GM19351 (cell line): ENCODE data around the gene PACSIN2.
"Not testable (repeated sequence)": the region's sequence is repeated elsewhere in the genome, so short reads cannot be mapped to it uniquely, and the experiment has no call there.

Experiments
- ATAC-seq: cut with Tn5 transposase; IDR thresholded peaks from one replicate; pipeline ENCODE4 v1.9.1; 2021; ENCODE audit warnings: mild to moderate bottlenecking, moderate library complexity; ENCODE audit not compliant: unreplicated experiment

Gene PACSIN2

DNA sequence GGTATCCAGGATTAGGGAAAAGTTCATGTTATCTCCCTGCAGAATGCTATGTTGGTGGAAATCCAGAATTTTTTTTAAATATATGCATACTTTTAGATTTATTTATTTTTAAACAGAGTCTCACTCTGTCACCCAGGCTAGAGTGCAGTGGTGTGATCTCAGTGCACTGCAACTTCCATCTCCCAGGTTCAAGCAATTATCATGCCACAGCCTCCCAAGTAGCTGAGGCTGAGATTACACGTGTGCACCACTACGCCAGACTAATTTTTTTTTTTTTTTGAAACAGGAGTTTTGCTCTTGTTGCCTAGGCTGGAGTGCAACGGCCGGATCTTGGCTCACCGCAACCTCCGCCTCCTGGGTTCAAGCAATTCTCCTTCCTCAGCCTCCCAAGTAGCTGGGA is 2.6 kb downstream of the PACSIN2 start:
- no peak for ATAC-seq

DNA sequence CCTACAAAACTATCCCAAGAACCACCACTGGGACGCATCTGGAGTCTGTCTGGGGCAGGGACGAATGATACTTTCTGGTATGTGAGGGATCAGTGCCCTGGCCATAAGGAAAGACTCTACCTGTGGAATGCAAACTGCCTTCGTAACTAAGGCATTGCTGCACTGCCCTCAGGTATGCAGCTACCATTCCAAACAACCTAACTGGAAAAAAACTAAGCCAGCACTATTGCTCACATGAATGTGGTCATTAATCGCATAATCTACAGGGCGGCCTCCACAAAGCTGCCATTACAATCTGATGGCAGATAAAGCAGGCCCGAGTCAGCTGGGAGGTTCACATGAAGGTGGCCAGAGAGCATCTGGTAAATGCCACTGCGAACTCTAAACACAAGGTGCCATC is 3.9 kb downstream of the PACSIN2 start:
- ATAC-seq, result no peak

- no peak for ATAC-seq
These were observed 5.5 kb downstream of the PACSIN2 start for GRCh38 chr22:43009444-43009843.

DNA sequence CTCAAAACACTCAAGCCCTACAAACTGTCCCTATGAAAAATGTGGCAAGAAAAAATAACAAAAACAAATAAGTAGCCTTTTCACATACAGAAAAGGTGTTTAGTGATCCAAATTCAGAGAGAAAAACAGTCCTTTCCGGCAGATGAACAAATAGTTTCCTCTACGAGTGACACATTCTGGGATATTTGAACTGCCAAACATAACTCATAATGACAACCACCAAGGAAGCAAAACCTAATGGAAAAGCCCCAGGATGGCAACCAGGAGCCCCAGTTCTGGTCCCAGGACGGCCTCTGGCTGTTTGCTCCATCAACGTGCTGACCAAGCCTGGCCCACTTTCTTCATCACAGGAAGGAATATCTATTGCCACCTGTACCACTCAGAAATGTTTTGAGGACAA is 6.0 kb downstream of the PACSIN2 start:
- no peak for ATAC-seq

DNA sequence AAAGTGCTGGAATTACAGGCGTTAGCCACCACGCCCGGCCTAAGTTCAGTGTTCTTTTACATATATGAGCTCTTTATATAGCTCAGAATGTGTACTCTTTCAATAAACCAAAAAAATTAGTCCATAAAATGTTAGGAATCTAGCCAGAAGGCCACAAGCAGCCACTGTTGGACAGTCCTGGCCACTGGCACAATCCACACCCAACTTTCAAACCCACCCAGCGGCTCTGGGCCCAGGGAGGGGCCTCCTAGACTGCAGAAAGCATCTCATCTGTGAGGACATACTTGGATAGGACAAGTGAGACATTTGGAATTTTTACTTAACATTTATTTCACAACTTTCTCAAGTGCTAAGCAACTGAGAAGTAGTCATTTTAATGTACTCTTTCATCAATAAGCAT is 6.4 kb downstream of the PACSIN2 start:
- ATAC-seq, result no peak

DNA sequence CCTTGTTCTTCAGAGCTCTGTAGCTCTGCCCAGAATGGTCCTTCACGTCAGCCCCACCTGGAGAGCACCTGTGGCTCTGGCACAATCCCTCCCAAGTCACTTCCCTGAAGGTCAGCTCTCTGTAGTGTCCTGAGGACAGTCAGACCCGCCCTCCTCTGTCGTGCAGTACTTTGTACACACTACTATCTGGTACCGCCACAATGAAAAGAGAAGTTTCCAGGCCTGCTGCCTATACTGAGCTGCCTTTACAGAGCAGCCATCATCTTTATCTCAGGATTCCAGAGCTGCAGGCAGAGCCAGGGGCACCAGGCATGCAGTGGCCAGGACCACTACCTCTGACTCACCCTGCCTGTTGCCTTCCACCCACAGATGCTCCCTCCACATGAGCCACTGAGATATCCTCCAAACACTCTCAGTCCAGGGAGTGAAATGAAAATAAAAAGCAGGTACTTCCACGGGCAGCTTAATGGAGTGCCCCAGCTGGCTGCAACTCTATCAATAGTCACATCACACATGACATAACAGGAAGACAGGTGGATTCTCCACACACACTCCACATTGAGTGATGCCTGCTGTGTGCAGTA is 7.3 kb downstream of the PACSIN2 start:
- ATAC-seq, result no peak

DNA sequence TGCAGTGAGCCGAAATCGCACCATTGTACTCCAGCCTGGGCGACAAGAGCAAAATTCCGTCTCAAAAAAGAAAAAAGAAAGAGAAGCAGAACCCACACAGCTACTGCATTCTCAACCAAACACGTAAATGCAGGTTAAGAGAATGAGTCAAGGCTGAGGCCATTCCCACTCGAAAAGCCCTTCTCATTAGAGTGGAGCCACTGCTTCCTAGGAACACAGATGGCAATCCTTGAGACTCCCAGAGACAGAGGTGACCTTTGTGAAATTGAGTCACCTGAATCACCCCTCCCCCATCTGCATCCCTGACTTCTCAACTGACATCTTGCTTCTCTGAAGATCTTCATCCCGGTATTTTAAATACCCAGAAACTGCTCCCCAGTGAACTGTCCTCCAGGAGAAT is 8.2 kb downstream of the PACSIN2 start:
- ATAC-seq, result no peak

DNA sequence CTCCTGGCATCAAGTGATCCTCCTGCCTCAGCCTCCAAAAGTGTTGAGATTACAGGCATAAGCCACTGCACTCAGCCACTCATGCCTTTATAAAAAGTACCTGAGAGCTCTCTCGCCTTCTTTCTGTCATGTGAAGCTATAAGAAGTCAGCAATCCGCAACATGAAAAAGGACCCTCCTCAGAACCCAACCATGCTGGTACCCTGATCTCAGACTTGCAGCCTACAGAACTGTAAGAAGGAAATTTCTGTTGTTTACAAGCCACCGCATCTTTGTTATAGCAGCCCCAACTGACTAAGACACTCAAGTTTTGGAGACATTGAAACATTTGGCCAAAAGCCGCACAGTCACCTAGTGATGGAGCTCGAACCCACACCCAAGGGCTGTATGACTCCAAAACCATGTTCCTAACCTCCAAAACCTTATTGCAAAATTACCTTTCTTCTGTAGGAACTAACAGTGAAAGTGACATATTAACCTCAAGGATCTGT is 8.9 kb downstream of the PACSIN2 start:
- no peak for ATAC-seq

DNA sequence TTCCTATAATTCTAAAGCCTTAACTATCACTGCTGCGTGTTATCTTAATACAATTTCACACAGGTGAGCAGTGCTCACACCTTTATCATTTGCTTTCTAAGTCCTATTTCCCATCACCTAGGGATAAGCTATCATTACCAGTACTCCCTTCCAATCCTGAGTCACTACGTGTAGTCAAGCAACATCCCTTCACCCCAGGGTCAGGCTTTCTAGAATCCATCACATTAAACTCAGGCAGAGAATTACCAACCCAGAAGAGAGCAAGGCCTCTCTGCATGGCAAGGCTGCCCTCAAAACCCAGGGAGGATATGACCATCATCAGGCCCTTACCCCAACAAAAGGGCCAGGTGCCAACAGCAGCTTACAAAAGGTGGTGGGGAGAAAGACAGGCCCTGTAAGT is 9.8 kb downstream of the PACSIN2 start:
- ATAC-seq, result no peak

- ATAC-seq, result no peak
These were observed 10.4 kb downstream of the PACSIN2 start for GRCh38 chr22:43004362-43005035.

DNA sequence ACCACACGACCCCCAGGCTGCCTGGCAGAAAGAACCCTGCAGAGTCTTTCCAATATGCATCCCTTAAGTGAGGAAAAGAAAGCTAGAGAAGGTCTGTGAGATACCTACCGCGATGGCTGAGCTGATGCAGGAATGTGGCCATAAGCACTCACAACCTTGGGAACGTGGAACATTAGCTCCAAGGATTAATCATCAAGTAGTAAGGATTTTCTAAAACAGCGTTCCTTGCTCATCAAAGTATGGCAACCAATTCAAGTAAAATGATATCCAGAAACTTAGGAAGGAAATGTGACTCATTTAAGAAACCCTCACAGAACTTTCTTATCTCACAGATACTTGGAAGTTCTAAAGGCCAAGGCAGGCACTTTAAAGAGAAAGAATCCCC is 12.8 kb downstream of the PACSIN2 start:
- no peak for ATAC-seq

GRCh38 chr22:43001271-43002201 is 13.4 kb downstream of the PACSIN2 start:
- ATAC-seq, result no peak

GRCh38 chr22:43000441-43001175 is 14.3 kb downstream of the PACSIN2 start:
- no peak for ATAC-seq

- ATAC-seq, result no peak
These were observed 17.3 kb downstream of the PACSIN2 start for GRCh38 chr22:42997582-42998090.

GRCh38 chr22:42996646-42997365 is 18.1 kb downstream of the PACSIN2 start:
- no peak for ATAC-seq

GRCh38 chr22:42995654-42996053 is 19.3 kb downstream of the PACSIN2 start:
- ATAC-seq, result not testable (repeated sequence)

DNA sequence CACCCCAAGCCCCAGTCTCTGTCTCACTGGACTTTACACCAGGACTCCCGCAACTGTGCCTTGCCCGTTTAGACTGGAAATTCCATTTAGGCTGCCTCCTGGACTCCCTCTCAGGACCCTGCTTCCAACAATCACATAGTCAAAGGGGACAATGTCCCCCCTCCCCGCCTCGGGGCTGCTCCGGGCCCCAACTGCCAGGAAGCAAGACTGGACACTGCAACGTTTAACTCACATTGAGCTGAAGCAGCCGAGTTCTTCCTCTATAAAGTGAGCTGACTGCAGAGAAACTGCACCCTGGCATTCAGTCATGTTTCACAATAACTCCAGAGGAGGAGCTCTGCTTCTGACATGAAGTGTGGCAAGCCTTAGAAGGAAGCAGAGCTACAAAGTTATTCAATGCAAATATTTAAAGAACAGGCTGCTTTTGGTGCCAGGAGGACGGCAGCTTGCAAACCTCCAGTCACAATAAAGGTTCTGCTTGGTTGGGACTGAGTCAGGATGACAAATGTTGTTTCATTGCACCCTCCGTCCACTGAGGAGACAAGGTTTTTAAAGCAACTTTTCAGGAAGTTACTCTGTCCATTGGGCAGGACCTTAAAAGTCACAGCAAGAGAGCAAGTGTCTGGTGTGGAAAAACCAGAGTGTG is 19.9 kb downstream of the PACSIN2 start:
- no peak for ATAC-seq

- no peak for ATAC-seq
These were observed 20.6 kb downstream of the PACSIN2 start for GRCh38 chr22:42994276-42994916.

- ATAC-seq, result no peak
These were observed 21.2 kb downstream of the PACSIN2 start for GRCh38 chr22:42993651-42994275.
